ENCODE results near the gene PPIA.

PPIA gene

DNA sequence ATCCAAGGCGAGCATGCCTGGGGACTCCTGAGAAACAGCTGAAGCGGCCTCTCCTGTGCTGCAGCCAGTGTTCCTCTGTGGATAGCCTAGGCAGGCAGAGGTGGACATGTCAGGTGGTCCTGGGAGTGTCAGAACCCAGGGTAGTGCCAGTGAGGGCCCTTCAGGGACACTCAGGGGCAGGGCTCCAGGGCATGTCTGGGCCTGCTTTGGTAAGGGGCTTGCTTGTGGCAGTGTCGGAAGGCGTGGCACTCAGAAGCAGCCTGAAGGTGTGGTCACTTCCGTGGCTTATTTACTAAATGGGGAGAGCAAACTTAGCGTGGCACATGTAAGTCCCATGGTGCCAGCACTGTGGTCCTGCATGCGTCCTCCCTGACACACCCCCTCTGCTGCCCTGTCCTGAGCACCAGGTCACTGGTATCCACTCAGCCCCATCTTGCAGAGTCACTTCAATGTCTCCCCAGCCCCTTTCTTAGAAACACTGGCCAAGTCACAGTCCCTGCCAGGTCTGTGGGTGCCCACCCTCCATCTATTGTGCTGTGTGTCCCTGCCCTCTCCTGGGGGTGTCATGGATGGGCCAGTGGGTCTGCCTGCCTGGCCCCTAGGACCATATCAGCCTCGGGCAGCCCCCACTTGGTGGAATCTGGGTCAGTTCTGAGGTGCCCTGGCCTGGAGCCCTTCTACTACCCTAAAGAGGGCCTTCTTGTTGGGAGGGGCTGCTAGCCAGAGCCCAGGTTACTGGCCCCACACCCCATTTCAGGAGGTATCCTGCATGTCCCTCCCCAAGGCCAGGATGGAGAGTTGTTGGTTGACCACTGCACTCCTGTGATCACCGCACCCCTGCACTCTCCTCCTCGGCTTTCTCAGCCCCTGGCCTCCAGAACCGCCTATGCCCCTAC is 41.4 kb upstream of the PPIA start:
- Histone ChIP-seq H3K27me3 (no peaks in the 10 kb centered on the region), H3K9ac (peak overlapping the region in 8 of 11 experiments; percentile 11 to 51 (median 26); a peak in 7 of 22 replicates), H3K9me3 (replicated peaks in 1 of 11) (no peaks in the 10 kb centered on the region), H3K4me2 (peak overlapping the region in 3 of 11 experiments; percentile 34 to 47 (median 37); a peak in 2 of 22 replicates), H4K20me1 (peaks cover 43 to 78% (median 62%) of the 10 kb centered on the region in 11 experiments; a peak in 21 of 22 replicates), H3K4me3 (no peak overlapping the region), H3K4me1 (peaks cover 30 to 57% (median 42%) of the 10 kb centered on the region in 10 experiments), H3K36me3 (peaks cover 30 to 71% (median 43%) of the 10 kb centered on the region in 11 experiments), H3K27ac (peak overlapping the region in 7 of 11 experiments; percentile 13 to 47 (median 27); a peak in 11 of 22 replicates)
- TF ChIP-seq Cebpa-rat (IDR thresholded peaks at IDR 0.05), result no peak

- Histone ChIP-seq H3K27me3 (no peaks in the 10 kb centered on the region), H3K4me2 (no peak overlapping the region; a peak in 1 of 22 replicates), H3K27ac (peak overlapping the region in 8 of 11 experiments; percentile 6 to 47 (median 23); a peak in 8 of 22 replicates), H3K9ac (peak overlapping the region in 7 of 11 experiments; percentile 13 to 51 (median 25); a peak in 7 of 22 replicates), H3K36me3 (peaks cover 39 to 73% (median 52%) of the 10 kb centered on the region in 11 experiments), H3K4me3 (no peak overlapping the region), H3K4me1 (peaks cover 21 to 48% (median 33%) of the 10 kb centered on the region in 10 experiments), H3K9me3 (replicated peaks in 1 of 11) (no peaks in the 10 kb centered on the region), H4K20me1 (peaks cover 34 to 69% (median 53%) of the 10 kb centered on the region in 11 experiments; a peak in 21 of 22 replicates)
- no peak for TF ChIP-seq Cebpa-rat (IDR thresholded peaks at IDR 0.05)
Measured at GRCh38 chr7:44755698-44756627, 40.5 kb upstream of the PPIA start.

DNA sequence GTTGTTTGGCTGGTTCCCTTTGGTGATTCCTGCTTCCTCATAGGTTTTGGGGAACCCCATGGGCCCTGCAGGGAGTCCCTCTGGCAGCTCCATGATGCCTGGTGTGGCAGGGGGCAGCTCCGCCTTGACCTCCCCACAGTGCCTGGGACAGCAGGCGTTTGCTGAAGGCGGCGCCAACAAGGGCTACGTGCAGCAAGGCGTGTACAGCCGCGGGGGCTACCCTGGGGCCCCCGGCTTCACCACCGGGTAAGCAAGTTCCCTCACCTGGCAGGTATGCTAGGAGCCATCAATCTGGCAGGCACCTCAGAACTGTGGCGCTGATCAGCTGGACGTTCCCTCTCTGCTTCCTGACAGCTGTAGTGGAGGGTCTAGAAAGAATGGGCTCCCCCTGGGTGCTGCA is 39.6 kb upstream of the PPIA start:
- H3K27ac ChIP-seq, result no peak overlapping the region
- H3K9me3 ChIP-seq (replicated peaks in 1 of 11), result no peaks in the 10 kb centered on the region

GRCh38 chr7:44757311-44757710 is 39.2 kb upstream of the PPIA start:
- Histone ChIP-seq H3K4me3 (no peak overlapping the region), H3K9me3 (replicated peaks in 1 of 11) (no peaks in the 10 kb centered on the region), H3K4me1 (peaks cover 8 to 35% (median 20%) of the 10 kb centered on the region in 10 experiments; a peak in 17 of 20 replicates), H3K27me3 (no peaks in the 10 kb centered on the region), H3K36me3 (peaks cover 50 to 75% (median 59%) of the 10 kb centered on the region in 11 experiments), H3K4me2 (no peak overlapping the region), H3K27ac (no peak overlapping the region), H4K20me1 (peaks cover 29 to 62% (median 48%) of the 10 kb centered on the region in 11 experiments; a peak in 21 of 22 replicates), H3K9ac (no peak overlapping the region)
- TF ChIP-seq Cebpa-rat (IDR thresholded peaks at IDR 0.05), result no peak

More for the DNA sequence above, 39.6 kb upstream of the PPIA start:
- H3K9ac ChIP-seq, result 0 out of 22 replicates have a peak overlapping the region, but pooled peaks of 1 of the 11 experiments have one; percentile 23
- no peak overlapping the region for H3K4me2 ChIP-seq
- no peaks in the 10 kb centered on the region for H3K27me3 ChIP-seq
- H3K36me3 ChIP-seq, result peaks cover 46 to 76% (median 55%) of the 10 kb centered on the region in 11 experiments
- no peak for TF ChIP-seq Cebpa-rat (IDR thresholded peaks at IDR 0.05)
- no peak overlapping the region for H3K4me3 ChIP-seq
- H4K20me1 ChIP-seq, result peaks cover 30 to 63% (median 48%) of the 10 kb centered on the region in 11 experiments; a peak in 21 of 22 replicates
- peaks cover 12 to 39% (median 24%) of the 10 kb centered on the region in 10 experiments; a peak in 19 of 20 replicates for H3K4me1 ChIP-seq

GRCh38 chr7:44757739-44758138 is 38.7 kb upstream of the PPIA start:
- no peak overlapping the region for H3K4me2 ChIP-seq

DNA sequence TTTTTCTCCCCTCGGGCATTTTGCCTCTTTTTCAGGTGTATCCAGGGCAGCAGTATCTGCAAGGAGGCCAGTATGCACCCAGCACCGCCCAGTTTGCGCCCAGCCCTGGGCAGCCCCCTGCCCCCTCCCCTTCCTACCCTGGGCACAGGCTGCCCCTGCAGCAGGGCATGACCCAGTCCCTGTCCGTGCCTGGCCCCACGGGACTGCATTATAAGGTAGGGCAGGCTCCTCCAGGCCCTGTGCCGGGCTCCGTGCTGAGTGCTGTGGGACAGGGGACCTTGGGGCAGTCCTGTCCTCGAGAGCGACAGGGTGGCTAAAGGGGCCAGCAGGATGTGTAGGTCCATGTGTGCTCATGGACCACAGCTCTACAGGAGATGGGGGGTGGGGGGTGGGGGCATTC is 37.2 kb upstream of the PPIA start:
- Histone ChIP-seq H3K27me3 (no peaks in the 10 kb centered on the region), H3K9me3 (replicated peaks in 1 of 11) (no peaks in the 10 kb centered on the region), H3K36me3 (peaks cover 69 to 91% (median 79%) of the 10 kb centered on the region in 11 experiments), H3K4me3 (no peak overlapping the region), H3K4me2 (no peak overlapping the region), H3K4me1 (peaks cover under 1 to 16% (median 7%) of the 10 kb centered on the region in 10 experiments; a peak in 10 of 20 replicates), H4K20me1 (peaks cover 22 to 64% (median 30%) of the 10 kb centered on the region in 11 experiments; a peak in 21 of 22 replicates), H3K27ac (no peak overlapping the region), H3K9ac (no peak overlapping the region)
- TF ChIP-seq Cebpa-rat (IDR thresholded peaks at IDR 0.05), result no peak

More at GRCh38 chr7:44757739-44758138, 38.7 kb upstream of the PPIA start:
- TF ChIP-seq Cebpa-rat (IDR thresholded peaks at IDR 0.05), result no peak
- Histone ChIP-seq H3K27ac (no peak overlapping the region), H3K9ac (no peak overlapping the region), H4K20me1 (peaks cover 29 to 62% (median 43%) of the 10 kb centered on the region in 11 experiments; a peak in 21 of 22 replicates), H3K4me1 (peaks cover 7 to 30% (median 16%) of the 10 kb centered on the region in 10 experiments; a peak in 15 of 20 replicates), H3K27me3 (no peaks in the 10 kb centered on the region), H3K9me3 (replicated peaks in 1 of 11) (no peaks in the 10 kb centered on the region), H3K36me3 (peaks cover 54 to 76% (median 64%) of the 10 kb centered on the region in 11 experiments), H3K4me3 (no peak overlapping the region)

DNA sequence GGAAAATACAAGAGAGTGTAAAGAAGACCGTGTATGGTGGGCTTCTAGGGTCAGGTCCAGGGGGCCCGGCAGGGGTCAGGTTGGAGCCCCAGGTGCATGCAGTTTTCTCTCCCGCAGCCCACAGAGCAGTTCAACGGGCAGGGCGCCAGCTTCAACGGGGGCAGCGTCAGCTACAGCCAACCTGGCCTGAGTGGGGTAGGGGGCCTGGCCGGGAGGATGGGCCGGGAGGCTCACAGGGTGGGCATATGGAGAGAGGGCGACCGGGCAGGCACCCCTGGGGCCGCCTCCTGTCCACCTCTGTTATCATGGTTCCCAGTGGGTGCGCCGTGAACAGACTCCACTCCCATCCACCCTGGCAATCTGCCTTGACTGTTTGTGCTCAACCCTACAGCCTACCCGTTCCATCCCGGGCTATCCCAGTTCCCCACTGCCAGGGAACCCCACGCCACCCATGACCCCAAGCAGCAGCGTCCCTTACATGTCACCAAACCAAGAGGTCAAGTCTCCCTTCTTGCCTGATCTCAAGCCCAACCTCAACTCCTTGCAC is 36.4 kb upstream of the PPIA start:
- H3K4me1 ChIP-seq, result peaks cover 0 to 8% (median 0%) of the 10 kb centered on the region in 10 experiments; a peak in 4 of 20 replicates
- no peak overlapping the region for H3K9ac ChIP-seq
- no peaks in the 10 kb centered on the region for H3K9me3 ChIP-seq (replicated peaks in 1 of 11)
- no peak overlapping the region for H3K27ac ChIP-seq
- no peak for TF ChIP-seq Cebpa-rat (IDR thresholded peaks at IDR 0.05)
- no peaks in the 10 kb centered on the region for H3K27me3 ChIP-seq
- H3K4me2 ChIP-seq, result no peak overlapping the region
- H3K4me3 ChIP-seq, result no peak overlapping the region
- H3K36me3 ChIP-seq, result peaks cover 78 to 92% (median 87%) of the 10 kb centered on the region in 11 experiments
- H4K20me1 ChIP-seq, result peaks cover 14 to 63% (median 21%) of the 10 kb centered on the region in 11 experiments; a peak in 21 of 22 replicates
